Stimulated activated CD8-positive, alpha-beta memory T cell treated with anti-CD3 and anti-CD28 coated beads, Interleukin-7, amount 100 ng/mL, for 24 hours (primary cell): ENCODE measurements around the gene CSNK2A1.
"Not testable (repeated sequence)": the region's sequence is repeated elsewhere in the genome, so short reads cannot be mapped to it uniquely, and the experiment has no call there.

Experiments used
- DNase-seq: peaks from one replicate; pipeline ENCODE4 v3.0.0-alpha.2; 2020; ENCODE audit warnings: low read depth

CSNK2A1 gene

DNA sequence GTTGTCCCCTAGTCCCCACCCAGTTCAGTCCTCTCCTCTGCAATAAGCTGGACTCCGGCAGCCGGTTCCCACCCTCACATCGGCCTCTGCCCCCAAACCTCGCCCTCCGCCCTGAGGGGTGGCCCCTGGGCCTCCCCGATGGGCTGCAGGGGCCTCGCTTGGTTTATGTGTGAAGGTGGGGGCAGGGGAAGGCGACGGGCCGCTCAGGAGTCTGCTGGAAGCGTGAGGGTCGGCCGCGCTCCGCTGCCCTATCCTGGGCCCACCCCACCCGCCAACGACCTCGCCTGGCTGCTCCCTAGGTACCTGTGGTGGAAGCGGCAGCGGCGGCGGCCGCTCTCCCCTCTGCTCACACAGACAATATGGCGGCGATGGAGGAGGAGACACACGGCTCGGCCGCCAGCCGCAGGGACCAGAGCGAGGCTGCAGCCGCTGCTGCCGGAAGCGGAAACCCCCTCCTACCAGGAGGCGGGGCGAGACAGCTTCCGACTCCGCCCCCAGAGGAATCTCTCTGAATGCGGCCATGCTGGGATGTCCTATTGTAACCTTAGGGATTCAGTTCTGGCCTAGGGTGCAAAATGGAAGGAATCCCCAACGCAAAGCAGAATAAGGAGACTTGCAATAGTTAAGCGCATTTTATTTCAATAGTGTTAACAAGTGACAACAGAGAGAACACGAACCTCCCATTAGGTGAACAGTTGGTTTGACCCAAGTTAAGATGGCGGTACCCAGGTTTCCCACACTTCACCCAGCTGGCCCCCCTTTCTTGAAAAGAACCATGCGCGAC is at the start of gene CSNK2A1:
CSNK2A1 (minus strand) TSS at position 422 of the 784 bp plus-strand sequence. CDS start 35,239 bp downstream, outside the sequence.
- peak; percentile 91 for DNase-seq

DNA sequence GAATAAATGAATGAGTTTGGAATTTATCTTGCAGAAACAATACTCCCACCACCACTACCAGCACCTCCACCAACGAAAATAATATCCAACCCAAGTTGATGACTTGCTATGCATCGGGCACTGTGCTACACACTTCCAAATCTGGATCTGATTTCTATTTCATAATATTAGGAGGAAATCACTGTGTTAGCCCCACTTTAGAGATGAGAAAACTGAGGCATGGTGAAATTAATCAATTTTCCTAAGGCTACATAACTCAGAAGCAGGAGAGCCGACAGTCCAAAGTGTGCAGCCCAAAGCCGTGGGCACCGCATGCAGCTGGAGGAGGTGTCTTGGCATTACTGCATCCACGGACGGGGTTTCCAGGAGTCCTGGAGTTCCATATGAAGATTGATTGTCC is 48.9 kb upstream of the CSNK2A1 start:
- DNase-seq: no peak

DNA sequence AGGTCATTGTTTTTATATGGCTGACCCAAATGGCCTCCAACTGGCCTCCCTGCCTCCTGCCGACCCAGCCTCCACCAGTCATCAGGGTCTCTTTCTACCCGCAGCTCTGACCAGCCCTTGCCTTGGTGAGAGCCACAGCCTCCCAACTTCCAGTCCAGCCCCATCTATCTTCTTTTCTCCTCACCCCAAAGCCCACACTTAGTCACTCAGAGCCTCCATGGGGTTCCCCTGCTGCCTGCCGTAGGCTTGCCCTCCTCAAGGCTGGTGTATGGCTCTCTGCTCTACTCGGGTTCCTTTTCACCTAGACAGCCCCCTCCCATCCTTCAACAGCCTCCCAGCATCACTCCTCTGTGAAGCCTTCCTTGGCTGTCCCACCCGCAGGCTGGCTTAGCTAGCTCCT is 48.4 kb upstream of the CSNK2A1 start:
- no peak for DNase-seq

DNA sequence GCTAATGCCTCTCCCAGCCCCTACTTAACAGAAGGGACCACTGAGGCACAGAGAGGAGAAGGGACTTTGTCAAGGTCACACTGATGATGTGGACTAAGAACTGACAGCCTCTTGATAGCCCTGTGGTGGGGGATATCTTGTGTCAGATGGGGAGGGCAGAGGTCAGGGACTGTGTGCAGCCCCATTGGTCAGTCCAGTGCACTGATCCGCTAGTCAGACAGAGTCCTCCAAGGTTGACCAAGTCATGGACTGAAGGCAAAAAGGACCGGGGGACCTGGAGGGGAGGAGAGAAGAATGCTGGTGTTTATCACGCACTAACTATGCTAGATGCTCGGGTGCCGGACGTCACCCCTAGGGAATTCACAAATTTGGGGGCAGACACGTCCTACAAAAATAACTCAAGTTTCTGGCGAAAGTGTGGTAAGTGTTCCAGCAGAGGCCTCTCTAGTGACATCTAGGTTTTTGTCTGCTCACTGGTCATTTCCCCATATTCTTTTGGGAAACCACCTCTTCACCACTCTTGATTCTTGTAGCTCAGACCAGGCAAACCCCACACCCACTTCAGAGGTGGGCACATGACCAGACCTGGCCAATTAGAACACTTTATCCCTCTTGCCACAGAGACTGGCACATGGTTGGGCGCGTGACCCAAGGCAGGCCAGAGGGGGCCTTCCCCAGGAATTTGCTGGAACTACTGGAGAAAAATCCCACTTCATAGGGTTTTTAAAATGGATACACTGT is 45.5 kb upstream of the CSNK2A1 start:
- no peak for DNase-seq

DNA sequence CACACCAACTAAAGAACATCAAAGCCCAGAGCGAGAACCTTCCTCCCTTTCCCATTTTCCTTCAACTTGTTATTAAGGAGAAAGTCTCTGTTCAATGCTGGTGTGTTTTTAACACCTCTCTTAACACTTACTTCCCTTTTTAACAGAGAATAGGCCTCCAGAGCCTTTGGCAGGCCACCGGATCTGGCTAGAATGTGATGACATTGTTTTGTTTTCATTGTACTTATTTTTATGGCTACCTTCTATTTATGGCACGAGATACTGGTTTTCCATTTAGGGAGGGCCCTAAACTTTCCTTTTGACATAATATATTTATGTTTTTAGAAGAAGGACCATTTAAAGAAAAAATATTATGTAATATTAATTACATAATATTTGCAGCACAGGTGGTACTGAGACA is 44.9 kb upstream of the CSNK2A1 start:
- DNase-seq: no peak

DNA sequence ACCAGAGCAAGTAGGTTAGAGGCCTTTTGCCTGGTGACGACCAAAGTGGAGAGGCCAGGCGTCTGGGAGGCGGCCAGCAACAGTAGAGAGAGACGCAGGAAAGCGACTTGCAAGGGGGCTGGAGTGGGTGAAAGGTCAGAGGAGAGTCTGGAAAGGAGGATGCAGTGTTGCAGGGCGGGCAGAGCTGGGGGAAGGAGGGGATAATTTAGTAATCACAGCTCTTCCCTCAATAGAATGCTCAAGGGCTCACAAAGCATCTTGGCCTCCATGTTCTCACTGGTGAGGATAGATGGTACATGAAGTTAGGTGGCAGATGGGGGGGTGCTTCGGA is 41.3 kb upstream of the CSNK2A1 start:
- no peak for DNase-seq

DNA sequence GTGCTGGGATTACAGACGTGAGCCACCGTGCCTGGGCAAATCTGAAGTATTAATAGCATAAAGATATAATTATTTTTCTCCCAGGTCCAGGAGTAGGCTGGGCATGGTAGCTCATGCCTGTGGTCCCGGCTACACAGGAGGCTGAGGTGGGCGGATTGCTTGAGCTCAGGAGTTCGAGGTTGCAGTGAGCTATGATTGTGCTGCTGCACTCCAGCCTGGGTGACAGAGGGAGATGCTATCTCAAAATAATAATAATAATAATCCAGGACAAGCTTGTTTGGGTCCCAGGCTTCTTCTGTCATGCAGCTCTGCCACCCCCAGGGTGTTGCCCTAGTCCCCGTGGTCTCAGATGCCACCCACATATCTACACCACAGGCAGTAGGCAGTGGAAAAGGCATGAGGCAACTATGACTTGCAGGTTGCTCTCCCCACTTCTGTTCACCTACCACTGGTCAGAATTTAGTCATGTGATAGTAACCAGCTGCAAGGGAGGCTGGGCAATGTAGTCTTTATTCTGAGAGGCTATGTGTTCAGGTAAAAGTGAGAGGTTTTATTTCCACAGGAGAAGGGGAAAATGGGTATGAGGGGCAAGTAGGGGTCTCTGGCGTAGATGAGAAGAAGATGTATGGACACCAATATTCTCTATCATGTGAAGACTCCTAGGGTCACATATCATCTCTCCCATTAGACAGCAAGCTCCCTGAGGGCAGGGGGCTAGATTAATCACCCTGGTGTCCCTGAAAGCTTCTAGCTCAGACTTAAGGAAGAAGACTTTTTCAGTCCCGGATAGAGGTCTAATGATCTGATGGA is 40.8 kb upstream of the CSNK2A1 start:
- DNase-seq: no peak

DNA sequence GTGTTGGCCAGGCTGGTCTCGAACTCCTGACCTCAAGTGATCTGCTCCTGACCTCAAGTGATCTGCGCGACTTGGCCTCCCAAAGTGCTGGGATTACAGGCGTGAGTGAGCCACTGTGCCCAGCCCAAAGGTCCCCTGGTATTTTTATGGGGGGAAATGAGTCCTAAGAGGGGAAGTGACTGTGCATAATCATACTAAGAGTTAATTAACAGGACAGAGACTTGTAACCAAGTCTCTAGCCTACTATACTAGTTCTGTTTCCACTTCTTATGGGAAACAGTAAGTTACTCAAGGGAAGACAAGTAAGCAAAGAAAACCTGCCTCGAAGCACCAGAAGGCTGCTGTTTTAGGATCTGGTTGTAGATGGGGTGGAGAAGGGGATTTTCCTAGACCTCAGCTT is 38.6 kb upstream of the CSNK2A1 start:
- DNase-seq: no peak

DNA sequence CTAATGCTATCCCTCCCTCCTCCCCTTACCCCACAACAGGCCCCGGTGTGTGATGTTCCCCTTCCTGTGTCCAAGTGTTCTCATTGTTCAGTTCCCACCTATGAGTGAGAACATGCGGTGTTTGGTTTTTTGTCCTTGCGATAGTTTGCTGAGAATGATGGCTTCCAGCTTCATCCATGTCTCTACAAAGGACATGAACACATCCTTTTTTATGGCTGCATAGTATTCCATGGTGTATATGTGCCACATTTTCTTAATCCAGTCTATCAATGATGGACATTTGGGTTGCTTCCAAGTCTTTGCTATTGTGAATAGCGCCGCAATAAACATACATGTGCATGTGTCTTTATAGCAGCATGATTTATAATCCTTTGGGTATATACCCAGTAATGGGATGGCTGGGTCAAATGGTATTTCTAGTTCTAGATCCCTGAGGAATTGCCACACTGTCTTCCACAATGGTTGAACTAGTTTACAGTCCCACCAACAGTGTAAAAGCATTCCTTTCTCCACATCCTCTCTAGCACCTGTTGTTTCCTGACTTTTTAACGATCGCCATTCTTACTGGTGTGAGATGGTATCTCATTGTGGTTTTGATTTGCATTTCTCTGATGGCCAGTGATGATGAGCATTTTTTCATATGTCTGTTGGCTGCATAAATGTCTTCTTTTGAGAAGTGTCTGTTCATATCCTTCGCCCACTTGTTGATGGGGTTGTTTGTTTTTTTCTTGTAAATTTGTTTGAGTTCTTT is 35.5 kb upstream of the CSNK2A1 start:
- not testable (repeated sequence) for DNase-seq

DNA sequence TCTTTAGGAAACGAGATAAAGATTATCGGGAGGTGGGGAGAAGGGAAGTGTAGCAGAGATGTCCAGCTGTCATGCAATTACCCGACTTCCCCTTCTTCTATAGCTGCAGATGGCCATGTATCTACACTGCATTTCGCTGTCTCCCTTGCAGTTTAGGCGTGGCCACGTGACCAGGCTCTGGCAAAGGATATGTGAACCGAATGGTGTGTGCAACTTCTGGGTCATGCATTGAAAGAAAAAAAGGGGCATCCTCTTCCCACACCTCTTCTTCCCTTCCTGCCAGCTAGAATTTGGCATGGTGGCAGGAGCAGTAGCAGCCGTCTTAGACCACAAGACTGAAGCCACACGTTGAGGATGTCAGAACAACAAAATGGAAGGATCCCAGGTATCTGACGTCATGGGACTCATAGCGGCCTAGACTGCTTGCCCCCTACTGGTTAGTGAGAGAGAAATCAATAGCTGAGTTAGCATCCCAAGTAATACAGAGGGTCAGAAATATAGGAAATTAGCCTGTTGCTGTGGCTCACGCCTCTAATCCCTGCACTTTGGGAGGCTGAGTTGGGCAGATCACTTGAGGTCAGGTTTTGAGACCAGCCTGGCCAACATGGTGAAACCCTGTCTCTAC is 33.7 kb upstream of the CSNK2A1 start:
- DNase-seq: no peak

DNA sequence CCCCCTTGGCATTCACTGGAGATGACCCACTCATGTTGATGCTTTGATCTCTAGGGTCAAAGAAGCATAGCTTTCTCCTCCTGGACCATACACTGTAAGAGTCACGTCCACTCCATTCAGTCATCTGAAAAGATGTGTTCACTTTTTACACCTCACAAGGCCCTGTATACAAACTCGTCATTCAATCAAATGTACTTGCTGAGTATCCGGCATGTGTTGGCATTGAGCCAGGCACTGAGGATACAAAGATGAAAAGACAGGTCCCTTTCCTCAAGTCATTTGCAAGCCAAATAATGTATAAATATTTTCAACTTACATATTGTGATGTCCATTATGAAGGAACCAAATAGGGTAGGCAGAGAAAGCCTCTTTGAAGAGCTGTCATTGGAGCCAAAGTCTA is 32.6 kb upstream of the CSNK2A1 start:
- no peak for DNase-seq

DNA sequence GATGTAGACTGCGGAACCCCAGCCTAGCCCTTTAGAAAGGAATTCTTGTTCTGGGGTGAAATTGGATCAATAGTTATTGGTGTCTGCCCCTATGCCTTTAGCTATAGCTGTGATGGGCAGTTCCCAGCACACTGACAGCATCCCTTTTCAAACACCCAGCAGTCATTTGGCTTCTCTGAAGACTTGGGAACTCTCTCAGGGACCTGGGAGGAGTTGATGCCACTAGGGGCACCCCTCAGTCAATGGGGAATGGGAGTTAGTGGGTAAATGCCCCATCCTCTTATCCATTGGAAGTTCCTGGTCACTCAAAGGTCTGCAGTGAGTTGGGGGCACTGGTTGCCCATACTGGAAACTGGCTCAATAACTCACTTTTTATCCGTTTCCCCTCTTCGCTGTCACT is 31.6 kb upstream of the CSNK2A1 start:
- DNase-seq: no peak

DNA sequence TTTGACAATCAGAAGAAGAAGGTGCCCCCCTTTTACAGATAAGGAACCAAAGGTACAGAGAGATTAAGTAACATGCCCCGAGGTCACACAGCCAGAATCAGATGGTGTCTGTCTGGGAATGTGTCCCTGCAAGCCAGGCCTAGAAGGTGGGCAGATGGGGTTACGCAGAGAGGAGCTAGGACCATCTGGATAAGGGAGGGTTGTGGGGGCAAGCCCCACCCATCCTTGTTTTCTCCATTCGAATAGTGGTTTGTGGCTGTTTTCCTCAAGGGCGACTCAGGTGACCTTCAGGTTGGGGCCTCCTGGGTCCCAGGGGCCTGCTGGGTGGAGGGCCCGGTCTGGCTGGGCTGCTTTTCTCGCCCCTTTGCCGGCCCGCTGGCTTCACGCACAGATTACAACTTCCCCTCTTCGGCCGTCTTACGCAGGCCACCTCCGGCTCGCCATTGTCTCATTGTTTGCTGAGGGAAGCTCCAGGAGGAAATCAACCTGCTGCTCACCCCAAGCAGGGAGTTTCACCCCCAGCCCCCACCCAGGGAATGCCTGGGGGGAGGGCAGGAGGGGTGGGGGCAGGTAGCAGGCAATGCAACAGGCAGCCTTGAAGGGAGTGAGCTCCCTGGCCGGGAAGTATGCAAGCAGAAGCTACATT is 30.8 kb upstream of the CSNK2A1 start:
- DNase-seq: no peak

DNA sequence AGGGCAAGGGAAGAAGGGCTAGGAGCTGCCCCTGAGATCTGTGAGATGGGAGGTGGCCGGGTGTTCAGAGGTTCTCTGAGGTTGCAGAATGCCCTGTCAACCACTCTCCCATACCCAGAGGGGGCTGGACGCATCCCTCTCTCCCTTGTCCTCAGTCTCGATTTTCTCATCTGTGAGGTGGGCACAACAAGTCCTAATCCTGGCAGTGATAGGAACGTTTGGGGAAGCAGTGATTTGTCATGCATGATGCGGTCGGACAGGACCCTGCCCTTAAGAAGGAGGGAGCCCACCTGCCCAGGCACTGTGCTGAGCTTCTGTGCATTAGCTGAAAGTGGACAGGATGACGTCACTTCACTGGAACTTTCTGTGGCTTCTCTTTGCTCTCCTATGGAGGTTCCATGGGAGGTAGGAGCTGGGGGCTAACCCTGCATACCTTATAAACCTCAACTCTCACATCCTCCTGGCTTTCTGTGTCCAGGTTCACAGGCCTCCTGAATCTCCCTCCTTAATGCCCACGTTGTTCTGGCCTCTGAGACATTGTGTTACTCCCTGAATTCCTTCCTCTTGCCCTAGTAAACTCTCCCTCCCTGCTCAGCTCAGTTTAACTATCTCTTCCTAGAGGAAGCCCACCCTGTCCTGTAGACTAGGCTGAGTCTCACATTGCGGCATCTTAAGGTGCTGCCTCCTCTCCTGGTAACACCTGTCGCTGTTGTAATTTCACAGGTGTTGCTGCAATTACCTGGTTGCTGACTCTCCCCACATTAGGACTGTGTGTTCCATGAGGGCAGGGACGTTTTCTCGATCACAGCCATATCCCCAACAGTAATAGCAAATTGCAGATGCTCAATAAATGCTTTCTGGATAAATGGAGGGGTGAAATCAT is 30.1 kb upstream of the CSNK2A1 start:
- DNase-seq: no peak

DNA sequence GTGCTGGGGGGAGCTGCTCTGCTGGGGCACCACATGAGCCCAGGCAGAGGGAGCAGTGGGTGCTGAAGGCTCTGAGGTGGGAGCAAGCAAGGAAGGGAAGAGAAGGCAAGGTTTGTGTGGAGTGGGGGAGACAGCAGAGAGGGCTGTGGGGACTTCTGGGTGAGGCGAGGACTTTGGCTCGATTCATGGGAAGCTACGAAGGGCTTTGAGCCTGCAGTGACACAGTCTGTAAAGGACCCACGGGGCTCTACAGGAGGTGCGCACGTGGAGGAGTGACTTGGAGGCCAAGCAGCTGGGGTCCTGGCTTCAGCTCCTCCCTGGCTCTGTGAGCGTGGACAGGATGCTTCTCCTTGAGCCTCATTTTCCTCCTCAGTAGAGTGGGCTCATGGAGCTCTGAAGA is 29.1 kb upstream of the CSNK2A1 start:
- no peak for DNase-seq

DNA sequence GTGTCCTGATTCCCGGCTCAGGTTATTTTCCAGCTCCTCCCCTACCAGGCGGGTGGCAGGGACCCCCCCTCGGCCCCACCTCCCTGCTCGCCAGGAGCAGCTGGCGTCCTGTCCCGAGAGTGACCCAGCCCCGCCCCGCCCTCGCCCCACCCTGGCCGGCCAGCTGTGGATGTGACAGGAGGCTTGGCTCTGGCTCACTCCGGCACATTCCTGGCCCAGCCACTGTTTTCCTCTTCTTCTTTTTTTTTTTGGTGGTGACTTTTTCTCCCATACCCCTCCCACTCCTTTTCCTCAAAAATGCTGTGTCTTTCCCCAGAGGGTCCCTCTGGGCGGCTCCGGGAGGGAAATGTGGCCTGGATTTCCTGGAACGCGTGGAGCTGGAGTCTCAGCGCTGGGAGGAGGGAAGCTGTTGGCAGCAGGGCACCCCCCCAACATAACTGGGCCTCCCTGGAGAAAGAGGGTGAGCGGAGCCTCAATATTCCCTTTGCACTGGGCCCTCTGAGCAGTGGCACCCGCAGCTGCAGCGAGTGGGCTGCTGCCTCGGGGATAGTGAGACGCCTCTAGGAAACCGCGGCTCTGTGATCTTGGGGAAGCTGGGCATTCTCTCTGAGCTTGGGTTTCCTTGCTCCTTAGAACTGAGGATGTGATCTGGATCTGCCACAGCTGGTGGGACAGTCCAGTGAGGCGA is 28.3 kb upstream of the CSNK2A1 start:
- DNase-seq: no peak

DNA sequence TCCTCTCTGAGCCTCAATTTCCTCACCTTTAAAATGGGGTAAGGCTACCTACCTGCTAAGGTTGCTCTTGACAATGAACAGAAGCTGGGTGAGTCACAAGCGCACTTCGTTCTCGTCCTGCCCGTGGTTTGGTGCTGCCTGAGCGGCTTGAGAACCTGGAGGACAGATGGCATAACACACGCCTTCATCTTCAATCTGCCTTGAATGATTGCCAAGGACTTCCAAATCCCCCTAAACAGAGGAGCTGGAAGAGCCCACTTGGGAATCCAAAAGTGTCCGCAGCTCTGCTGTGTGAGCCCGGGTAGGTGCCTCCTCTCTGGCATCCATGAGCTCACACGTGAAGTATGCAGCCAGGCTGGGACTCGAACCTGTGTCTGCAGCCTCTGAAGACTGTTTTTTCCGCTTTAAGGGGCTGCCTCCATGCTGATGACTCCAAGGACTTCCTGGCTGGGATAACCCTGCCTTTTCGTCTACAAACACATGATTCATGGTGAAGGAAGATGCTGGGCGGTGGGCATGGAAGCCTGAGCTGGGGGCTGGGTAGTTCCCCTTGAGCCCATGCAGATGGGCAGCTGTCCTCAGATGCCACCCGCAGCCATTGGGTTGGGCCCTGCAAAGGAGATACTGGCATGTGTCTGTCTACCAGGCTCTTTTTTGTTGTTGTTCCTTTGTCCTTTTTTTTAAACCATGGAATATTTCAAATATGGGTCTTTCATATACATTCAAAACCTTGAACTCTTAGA is 25.3 kb upstream of the CSNK2A1 start:
- no peak for DNase-seq

DNA sequence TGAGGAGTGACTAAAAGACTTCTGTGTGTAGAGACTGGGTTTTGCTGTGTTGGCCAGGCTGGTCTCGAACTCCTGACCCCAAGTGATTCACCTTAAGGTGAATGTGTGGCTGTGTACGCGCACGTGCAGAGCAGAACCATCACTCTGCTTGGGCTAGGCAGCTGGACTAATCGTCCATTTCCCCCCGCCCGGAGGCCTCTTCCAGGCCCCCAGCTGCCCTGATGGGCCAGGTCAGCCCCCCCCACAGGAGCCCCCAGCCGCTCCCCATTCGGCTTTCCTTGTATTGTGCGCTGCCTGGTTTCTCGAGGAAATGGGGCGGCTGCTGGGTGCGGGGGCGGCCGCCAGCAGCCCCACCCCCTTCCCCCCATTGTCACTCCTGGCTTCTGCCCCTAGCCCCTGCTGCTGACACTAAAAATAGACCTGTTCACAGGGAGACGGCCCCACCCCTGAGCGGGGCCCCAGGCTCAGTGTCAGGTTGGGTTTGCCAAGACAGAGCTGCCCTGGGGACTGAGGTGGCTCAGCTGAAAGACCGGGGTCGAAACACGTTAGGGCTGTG is 24.6 kb upstream of the CSNK2A1 start:
- DNase-seq: no peak

DNA sequence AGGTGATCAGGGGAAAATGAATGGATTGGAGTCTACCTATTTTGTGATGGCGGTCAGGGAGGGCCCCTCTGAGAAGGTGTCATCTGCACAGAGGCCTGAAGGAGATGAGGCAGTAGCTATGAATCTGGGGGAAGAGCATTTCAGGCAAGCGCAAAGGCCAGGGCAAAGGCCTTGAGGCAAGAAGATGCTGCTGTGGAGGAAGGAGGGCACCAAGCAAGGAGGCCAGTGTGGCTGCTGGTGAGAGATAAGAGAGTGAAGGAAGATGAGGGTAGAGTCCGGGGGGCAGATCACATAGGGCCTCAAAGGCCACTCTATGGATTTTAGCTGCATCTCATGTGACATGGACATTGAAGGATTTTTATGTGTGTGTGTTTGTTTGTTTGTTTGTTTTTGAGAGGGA is 20.6 kb upstream of the CSNK2A1 start:
- no peak for DNase-seq
